HFF-Myc (cell line): Measurements from ENCODE around the gene SF3B4.
"Not testable (repeated sequence)": the region's sequence is repeated elsewhere in the genome, so short reads cannot be mapped to it uniquely, and the experiment has no call there.

Source experiments
- DNase-seq: peaks from one replicate; pipeline ENCODE4 v3.0.0-alpha.2; 2011; ENCODE audit warnings: low read depth; ENCODE audit errors: extremely low read depth
- H3K4me3 ChIP-seq: replicated peaks from 2 replicates; pipeline ENCODE4 v1.5.1; 2011; ENCODE audit warnings: low read depth, mild to moderate bottlenecking, control low read depth, low read length
- CTCF ChIP-seq: IDR thresholded peaks from 2 replicates; pipeline ENCODE4 v1.5.1; 2012; ENCODE audit warnings: mild to moderate bottlenecking, low read depth, low read length, control low read depth; ENCODE audit errors: missing control alignments

The SF3B4 gene

GRCh38 chr1:149942885-149943284, 15.3 kb upstream of the SF3B4 start:
- no peak for DNase-seq

GRCh38 chr1:149942207-149942606, 14.6 kb upstream of the SF3B4 start:
- H3K4me3 ChIP-seq = no peak overlapping the region
- no peak for DNase-seq
- TF ChIP-seq CTCF = peak; percentile 40

More at GRCh38 chr1:149942885-149943284, 15.3 kb upstream of the SF3B4 start:
- no peak for TF ChIP-seq CTCF
- no peak overlapping the region for H3K4me3 ChIP-seq

- no peak overlapping the region for H3K4me3 ChIP-seq
- no peak for DNase-seq
- TF ChIP-seq CTCF = no peak
These were observed 12.8 kb upstream of the SF3B4 start for GRCh38 chr1:149940427-149940826.

GRCh38 chr1:149938668-149939003, 11.0 kb upstream of the SF3B4 start:
- not testable (repeated sequence) for DNase-seq
- peak overlapping the region; percentile 19 for H3K4me3 ChIP-seq

GRCh38 chr1:149937759-149938158, 10.2 kb upstream of the SF3B4 start:
- no peak for TF ChIP-seq CTCF
- no peak for DNase-seq
- H3K4me3 ChIP-seq = no peak overlapping the region

GRCh38 chr1:149936992-149937705, 9.5 kb upstream of the SF3B4 start:
- TF ChIP-seq CTCF = no peak
- H3K4me3 ChIP-seq = peak overlapping the region; percentile 60
- peak; percentile 36 for DNase-seq

- H3K4me3 ChIP-seq = peak within 1 kb of the TSS; percentile 60
- DNase-seq = no peak
These were observed 8.8 kb upstream of the SF3B4 start, which contains the start of gene MTMR11 for GRCh38 chr1:149936170-149936991. TSS of gene MTMR11 (minus strand) at chr1:149936879. CDS start at chr1:149936647, 232 bp downstream.

More at GRCh38 chr1:149936170-149936991, 8.8 kb upstream of the SF3B4 start, which contains the start of gene MTMR11:
- TF ChIP-seq CTCF = no peak
